Stimulated activated naive CD4-positive, alpha-beta T cell treated with Interleukin-2 at 50 U/mL for 16 hours (primary cell): Measurements from ENCODE around the gene PSMD13.

ENCODE experiments used
- DNase-seq: peaks from one replicate; lab custom pipeline; 2025; lab: John Stamatoyannopoulos, UW

PSMD13 gene

GRCh38 chr11:204587-205109 is 32.1 kb upstream of the PSMD13 start:
- no peak for DNase-seq

DNA sequence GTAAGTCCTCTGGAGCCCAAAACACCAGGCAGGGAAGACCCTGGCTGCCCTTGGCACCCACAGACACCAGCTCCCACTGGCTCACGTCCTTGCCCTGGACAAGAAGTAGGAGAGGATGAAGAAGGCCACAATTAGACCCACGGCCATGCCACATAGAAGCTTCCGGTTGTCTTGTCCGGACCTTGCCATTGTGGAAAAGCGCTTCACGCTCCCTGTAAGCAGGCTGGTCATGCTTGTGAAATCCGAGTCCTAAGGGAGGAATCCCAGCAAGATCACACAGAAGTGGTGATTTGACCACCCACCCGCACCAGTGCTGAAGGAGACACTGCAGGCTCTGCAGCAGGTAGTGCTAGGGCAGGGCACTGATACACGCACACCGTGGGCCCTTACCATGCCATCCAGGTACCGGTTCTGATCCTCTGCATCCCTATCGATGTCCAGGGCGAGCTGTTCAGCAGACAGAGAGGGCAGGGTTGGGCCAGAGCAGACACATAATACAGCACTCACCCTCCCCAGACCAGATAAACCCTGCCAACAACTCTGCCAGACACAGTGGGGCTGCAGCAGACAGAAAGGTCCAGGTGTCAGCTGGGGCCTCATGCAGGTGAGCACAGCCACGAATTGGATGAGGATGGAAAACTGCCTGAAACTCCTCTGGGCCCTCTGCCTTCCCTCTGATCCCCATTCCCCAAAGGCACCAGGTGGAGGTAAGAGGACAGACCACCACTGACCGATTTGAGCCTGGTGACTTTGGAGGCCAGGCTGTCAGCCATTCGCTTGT is 31.4 kb upstream of the PSMD13 start:
- no peak for DNase-seq

- no peak for DNase-seq
These were observed 30.8 kb upstream of the PSMD13 start for GRCh38 chr11:206002-206384.

DNA sequence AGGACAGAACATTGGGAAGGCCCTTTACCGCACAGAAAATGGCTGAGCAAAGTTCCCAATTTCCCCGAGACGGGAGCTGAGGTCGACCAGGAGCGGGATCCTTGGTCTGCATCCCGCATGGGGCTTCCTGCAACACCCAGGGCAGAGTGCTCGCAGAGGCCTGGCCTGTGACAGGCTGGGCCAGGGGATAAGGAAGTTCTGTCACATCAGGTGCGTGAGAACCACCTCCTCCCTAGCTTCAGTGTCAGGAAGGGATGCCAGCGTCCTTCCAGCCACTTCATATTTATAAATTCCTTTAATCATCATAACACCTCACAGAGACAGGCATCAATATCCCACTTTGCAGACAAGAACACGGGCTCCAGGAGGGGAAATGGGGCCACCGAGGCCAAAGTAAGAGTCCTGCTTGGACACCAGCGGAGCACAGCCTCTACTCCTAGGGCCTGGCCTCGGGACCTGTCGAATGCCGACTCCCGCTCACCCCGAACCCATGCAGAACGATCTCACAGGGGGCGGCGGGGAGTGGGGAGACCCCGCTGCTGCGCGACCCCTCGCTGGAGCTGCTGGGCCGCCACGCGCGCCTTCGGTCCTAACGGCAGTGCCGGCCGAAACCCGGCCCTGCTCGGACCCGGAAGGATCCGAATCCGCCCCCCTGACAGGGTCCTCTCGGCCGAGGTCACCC is 30.1 kb upstream of the PSMD13 start:
- DNase-seq = no peak

- DNase-seq = peak; percentile 98
These were observed 29.4 kb upstream of the PSMD13 start, which contains the start of the genes BET1L and RIC8A for GRCh38 chr11:207208-207862. Gene BET1L, minus strand, starts transcription at chr11:207399. Its CDS starts 78 bp downstream, at chr11:207321. Gene RIC8A, plus strand, starts transcription at chr11:207708. Its CDS starts 1,147 bp downstream, at chr11:208855.

- no peak for DNase-seq
These were observed 29.0 kb upstream of the PSMD13 start for GRCh38 chr11:207863-208180.

GRCh38 chr11:208181-208916 is 28.4 kb upstream of the PSMD13 start:
- DNase-seq = peak; percentile 78

DNA sequence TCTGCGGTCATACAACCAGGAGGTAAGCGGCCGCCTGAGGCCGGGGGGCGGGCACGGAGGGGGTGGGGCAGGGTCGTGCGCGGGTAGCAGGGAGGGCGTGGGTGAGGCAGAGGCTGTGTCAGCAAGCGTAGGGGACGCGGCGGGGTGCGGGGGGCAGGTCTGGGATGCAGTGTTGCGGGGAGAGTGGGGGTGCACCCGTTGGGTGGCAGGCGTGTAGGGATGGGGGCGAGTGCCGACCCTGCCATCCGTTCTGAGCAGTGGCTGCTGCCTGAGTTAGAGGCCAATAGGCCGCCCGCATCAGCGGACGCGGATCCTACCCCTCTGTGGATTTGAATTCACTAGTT is 27.9 kb upstream of the PSMD13 start:
- DNase-seq = no peak

- no peak for DNase-seq
These were observed 27.3 kb upstream of the PSMD13 start for GRCh38 chr11:209275-210121.

GRCh38 chr11:210122-210802 is 26.5 kb upstream of the PSMD13 start:
- DNase-seq = no peak

- no peak for DNase-seq
These were observed 26.0 kb upstream of the PSMD13 start for GRCh38 chr11:210803-211180.

DNA sequence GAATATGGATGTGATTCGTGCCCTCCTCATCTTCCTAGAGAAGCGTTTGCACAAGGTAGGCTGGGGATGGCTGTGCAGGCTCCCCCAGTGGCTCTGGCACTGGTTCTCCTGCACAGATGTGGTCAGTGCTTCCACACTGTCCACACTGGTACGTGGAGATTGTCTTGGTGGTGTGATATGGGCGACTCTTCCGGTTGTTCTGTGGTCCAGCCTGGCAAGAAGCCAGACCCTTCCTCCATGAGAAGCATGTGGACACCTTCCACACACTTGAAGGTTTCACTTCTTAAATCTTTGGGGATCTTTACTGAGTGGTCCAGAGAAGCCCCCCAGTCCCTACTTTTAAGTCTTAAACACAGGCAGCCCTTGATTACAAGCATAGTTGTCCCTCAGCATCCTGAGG is 25.5 kb upstream of the PSMD13 start:
- DNase-seq = no peak

DNA sequence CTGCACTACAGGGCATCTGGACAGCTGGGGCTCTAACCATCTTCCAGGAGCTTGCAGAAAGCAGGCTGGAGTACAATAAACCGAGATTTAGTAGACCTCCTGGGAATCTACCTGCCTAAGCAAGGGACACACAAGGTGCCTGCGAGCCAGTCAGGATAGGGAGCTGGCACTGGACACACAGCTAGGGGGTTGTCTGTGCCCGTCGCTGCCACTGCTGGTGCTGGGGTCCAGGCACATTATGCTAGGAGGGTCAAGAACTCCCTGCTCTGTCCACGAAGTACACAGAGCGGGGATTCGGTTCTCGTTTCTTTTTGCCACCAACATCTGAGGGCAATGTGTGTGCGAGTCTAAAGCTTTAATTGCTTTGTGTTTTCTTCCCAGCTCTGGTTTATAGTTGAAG is 25.0 kb upstream of the PSMD13 start:
- DNase-seq = no peak

DNA sequence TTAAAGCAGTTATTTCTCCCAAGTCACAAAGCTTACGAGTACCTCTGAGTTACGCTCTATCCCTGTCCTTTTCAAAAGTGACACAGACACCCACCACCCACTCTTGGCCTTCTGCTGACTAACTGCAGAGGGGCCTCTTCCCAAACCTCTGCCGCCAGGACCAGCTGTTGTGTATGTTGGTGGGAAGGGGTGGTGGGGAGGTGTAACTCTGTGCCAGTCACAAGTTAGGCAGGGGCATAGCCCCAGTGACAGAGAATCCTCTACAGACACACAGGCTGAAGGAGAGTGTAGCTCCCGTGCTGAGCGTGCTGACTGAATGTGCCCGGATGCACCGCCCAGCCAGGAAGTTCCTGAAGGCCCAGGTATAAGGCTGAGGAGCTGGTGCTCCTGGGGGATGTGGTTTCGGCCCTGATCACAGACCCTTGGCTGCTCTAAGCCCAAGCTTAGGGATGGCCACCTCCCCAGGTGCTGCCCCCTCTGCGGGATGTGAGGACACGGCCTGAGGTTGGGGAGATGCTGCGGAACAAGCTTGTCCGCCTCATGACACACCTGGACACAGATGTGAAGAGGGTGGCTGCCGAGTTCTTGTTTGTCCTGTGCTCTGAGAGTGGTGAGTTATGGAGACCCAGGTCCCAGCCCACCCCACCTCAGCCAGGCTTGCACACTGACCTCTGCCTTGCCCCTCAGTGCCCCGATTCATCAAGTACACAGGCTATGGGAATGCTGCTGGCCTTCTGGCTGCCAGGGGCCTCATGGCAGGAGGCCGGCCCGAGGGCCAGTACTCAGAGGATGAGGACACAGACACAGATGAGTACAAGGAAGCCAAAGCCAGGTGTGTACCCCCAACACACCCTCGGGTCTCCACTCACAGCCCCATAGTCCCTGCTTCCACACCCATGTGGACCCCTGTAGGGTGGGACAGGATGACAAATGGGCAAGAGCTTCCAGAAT is 24.4 kb upstream of the PSMD13 start:
- no peak for DNase-seq

GRCh38 chr11:213111-213510 is 23.7 kb upstream of the PSMD13 start:
- no peak for DNase-seq

GRCh38 chr11:214083-214482 is 22.7 kb upstream of the PSMD13 start:
- DNase-seq = no peak

GRCh38 chr11:215581-216037 is 21.2 kb upstream of the PSMD13 start:
- DNase-seq = no peak

DNA sequence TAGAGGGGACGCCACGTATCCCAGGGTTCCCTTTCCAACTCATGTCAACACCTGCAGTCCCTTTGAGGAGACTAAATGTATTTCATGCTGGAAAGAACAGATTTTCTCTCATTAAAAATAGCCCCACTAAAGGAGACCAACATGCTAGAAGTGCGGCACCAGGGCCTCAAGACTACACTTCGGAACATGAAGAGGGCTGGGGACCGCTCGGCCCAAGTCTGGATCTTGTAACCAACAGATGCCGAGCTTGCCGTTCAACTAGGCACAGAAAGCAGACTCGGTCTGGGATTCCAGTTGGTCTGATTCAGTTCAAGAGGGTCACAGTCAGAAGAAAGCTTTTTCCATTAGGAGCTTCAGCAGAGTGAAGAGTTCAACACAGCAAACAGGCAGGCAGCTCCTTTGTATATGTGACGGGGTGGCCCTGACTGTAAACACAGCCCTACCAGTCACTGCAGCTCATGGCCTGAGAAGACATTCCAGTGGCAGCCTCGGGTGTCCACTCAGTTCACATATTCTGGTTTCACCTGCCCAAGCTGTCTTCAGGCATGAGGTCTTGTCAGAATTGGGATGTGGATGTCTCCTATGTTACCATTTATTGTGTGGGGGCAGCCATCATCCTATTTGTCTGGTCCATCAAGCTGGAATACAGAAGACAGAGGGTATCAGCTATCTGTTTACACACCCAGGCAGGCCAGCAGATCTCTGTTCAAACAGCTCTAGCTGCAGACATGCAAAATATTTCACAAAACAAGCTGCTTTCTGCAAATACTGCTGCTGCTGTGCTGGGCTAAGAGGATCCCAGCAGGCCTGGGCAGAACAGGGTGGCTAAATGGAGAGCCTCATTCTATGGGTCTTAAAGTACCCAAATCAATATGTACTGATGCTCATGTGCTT is 20.4 kb upstream of the PSMD13 start:
- no peak for DNase-seq

GRCh38 chr11:217704-218103 is 19.1 kb upstream of the PSMD13 start:
- no peak for DNase-seq
